Activated B cell treated with CpG ODN at 0.5 μM for 24 hours (primary cell): ENCODE results near the gene HIVEP3. TPM values are rescaled to one million over a fixed set of nuclear protein-coding genes. Genes with fewer than 3 reads are reported as not detected.
A peak's percentile ranks its signal among the peaks of the same experiment; 100 is the strongest.

Experiments used
- ATAC-seq: fragments of 200-7000 bp; cut with Tn5 transposase; one replicate; pipeline ENCODE4 v1.10.0; 2021; ENCODE audit warnings: low read depth, mild to moderate bottlenecking, moderate library complexity
- CTCF ChIA-PET: fragments of 350-600 bp; sonication (Branson Sonifier 250); formaldehyde crosslinking; loops from one replicate; lab custom pipeline; 2021; ENCODE audit warnings: antibody characterized with exemption; lab: Charles Lee
- POLR2A ChIA-PET: fragments of 350-600 bp; sonication (Branson Sonifier 250); formaldehyde crosslinking; loops from one replicate; lab custom pipeline; 2021; ENCODE audit warnings: antibody characterized with exemption; lab: Charles Lee
- DNase-seq: peaks from one replicate; pipeline ENCODE4 v3.0.0; 2022
- H3K27ac Mint-ChIP-seq: one replicate; pipeline ENCODE4 v1.8.0; 2020; ENCODE audit warnings: mixed read lengths
- H3K27me3 Mint-ChIP-seq: one replicate; pipeline ENCODE4 v1.8.0; 2021; ENCODE audit warnings: mixed read lengths
- H3K36me3 Mint-ChIP-seq: one replicate; pipeline ENCODE4 v1.8.0; 2021; ENCODE audit warnings: low read depth, mixed read lengths
- H3K4me1 Mint-ChIP-seq: one replicate; pipeline ENCODE4 v1.8.0; 2021; ENCODE audit warnings: mixed read lengths
- H3K4me3 Mint-ChIP-seq: one replicate; pipeline ENCODE4 v1.8.0; 2020; ENCODE audit warnings: mild to moderate bottlenecking, mixed read lengths
- H3K9me3 Mint-ChIP-seq: one replicate; pipeline ENCODE4 v1.8.0; 2020; ENCODE audit warnings: mixed read lengths
- CTCF ChIP-seq: fragments of 200-600 bp; IDR thresholded peaks from one replicate; pipeline ENCODE4 v1.8.0; 2022; ENCODE audit warnings: antibody characterized with exemption, mild to moderate bottlenecking
- intact Hi-C: fragments of 100-400 bp; cut with micrococcal nuclease; formaldehyde crosslinking; loops from one replicate; pipeline ENCODE4 v1.15.1; 2024
- total RNA-seq: library from RNA; stranded (reverse); gene quantifications from 2 replicates; pipeline ENCODE4 v1.2.3, GENCODE V29; 2022

HIVEP3 gene
- total RNA-seq, 1 donor from 2014 or later = 14.4 TPM

- Mint-ChIP-seq H3K36me3 (no peaks in the 10 kb centered on the region), H3K27ac (no peak overlapping the region), H3K4me1 (peaks cover 71% of the 10 kb centered on the region), H3K27me3 (no peaks in the 10 kb centered on the region), H3K4me3 (no peak overlapping the region), H3K9me3 (no peaks in the 10 kb centered on the region)
- ATAC-seq (no peak), DNase-seq (no peak)
- ChIA-PET CTCF (interaction anchor here (1.1 to 1.3 kb wide), 3 partner anchors 8 to 514 kb away, joined by 3 to 4 read pairs (median 3); no protein-coding TSS in a partner anchor), POLR2A (interaction anchor here (0.9 kb wide), 1 partner anchor 10 kb away, joined by 4 read pairs; no protein-coding TSS in a partner anchor)
- no peak for TF ChIP-seq CTCF
- intact Hi-C loops = no loop called here
These were observed 259.6 kb downstream of the HIVEP3 start for GRCh38 chr1:41659159-41659495.

GRCh38 chr1:41658431-41659158 is 260.1 kb downstream of the HIVEP3 start:
- ATAC-seq (no peak), DNase-seq (peak; percentile 14)
- ChIA-PET POLR2A (interaction anchor here (0.7 to 1.1 kb wide), 3 partner anchors 9 to 75 kb away, joined by 4 to 11 read pairs (median 6); no protein-coding TSS in a partner anchor), CTCF (interaction anchor here (1.1 to 2.1 kb wide), 3 partner anchors 9 to 85 kb away, joined by 3 to 9 read pairs (median 4); no protein-coding TSS in a partner anchor)
- H3K27me3 Mint-ChIP-seq = no peaks in the 10 kb centered on the region
- H3K9me3 Mint-ChIP-seq = no peaks in the 10 kb centered on the region
- peaks cover 70% of the 10 kb centered on the region for H3K4me1 Mint-ChIP-seq
- no peak overlapping the region for H3K27ac Mint-ChIP-seq
- peak overlapping the region; percentile 44 for H3K4me3 Mint-ChIP-seq
- intact Hi-C loops = no loop called here
- H3K36me3 Mint-ChIP-seq = no peaks in the 10 kb centered on the region
- no peak for TF ChIP-seq CTCF

- Mint-ChIP-seq H3K4me1 (peaks cover 73% of the 10 kb centered on the region), H3K36me3 (no peaks in the 10 kb centered on the region), H3K27ac (no peak overlapping the region), H3K27me3 (no peaks in the 10 kb centered on the region), H3K4me3 (peak overlapping the region; percentile 44), H3K9me3 (no peaks in the 10 kb centered on the region)
- ATAC-seq (no peak), DNase-seq (no peak)
- intact Hi-C loops = no loop called here
- ChIA-PET CTCF (interaction anchor here (1.2 to 2.1 kb wide), 2 partner anchors 16 to 84 kb away, joined by 3 to 9 read pairs; no protein-coding TSS in a partner anchor), POLR2A (interaction anchor here (1.1 to 1.2 kb wide), 2 partner anchors 8 to 16 kb away, joined by 3 to 6 read pairs; no protein-coding TSS in a partner anchor)
- TF ChIP-seq CTCF = no peak
These were observed 260.9 kb downstream of the HIVEP3 start for GRCh38 chr1:41657679-41658295.

- no peaks in the 10 kb centered on the region for H3K27me3 Mint-ChIP-seq
- no peak for ATAC-seq
- TF ChIP-seq CTCF = no peak
- ChIA-PET CTCF (interaction anchor here (0.8 to 2.1 kb wide), 2 partner anchors 70 to 83 kb away, joined by 4 to 9 read pairs; no protein-coding TSS in a partner anchor), POLR2A (interaction anchor here (1.2 kb wide), 1 partner anchor 9 kb away, joined by 3 read pairs; no protein-coding TSS in a partner anchor)
- no peaks in the 10 kb centered on the region for H3K36me3 Mint-ChIP-seq
- H3K4me3 Mint-ChIP-seq = no peak overlapping the region
- peaks cover 81% of the 10 kb centered on the region for H3K4me1 Mint-ChIP-seq
- H3K27ac Mint-ChIP-seq = no peak overlapping the region
- no peak for DNase-seq
- intact Hi-C loops = no loop called here
- H3K9me3 Mint-ChIP-seq = no peaks in the 10 kb centered on the region
These were observed 261.8 kb downstream of the HIVEP3 start for GRCh38 chr1:41656825-41657500.
